Kasumi-1 (cell line): Measurements from ENCODE around the gene UPP2.

Experiments
- DNase-seq, 2 experiments: peaks; one replicate each; lab custom pipeline; 2025; lab: John Stamatoyannopoulos, UW

The UPP2 gene

GRCh38 chr2:158101384-158101926 is at the start of gene UPP2:
UPP2 (plus strand) TSS chr2:158101876; CDS start chr2:158102064, 188 bp downstream.
- no peak for DNase-seq

- DNase-seq: no peak
Observed at GRCh38 chr2:158052761-158053160, 48.9 kb upstream of the UPP2 start.

- DNase-seq: no peak
Observed at GRCh38 chr2:158056875-158057274, 44.8 kb upstream of the UPP2 start.

GRCh38 chr2:158060160-158060834 is 41.4 kb upstream of the UPP2 start:
- DNase-seq: no peak

- no peak for DNase-seq
Observed at GRCh38 chr2:158060835-158061435, 40.7 kb upstream of the UPP2 start.

GRCh38 chr2:158061763-158062162 is 39.9 kb upstream of the UPP2 start:
- no peak for DNase-seq

GRCh38 chr2:158066046-158066713 is 35.5 kb upstream of the UPP2 start:
- DNase-seq: no peak

GRCh38 chr2:158071018-158071417 is 30.7 kb upstream of the UPP2 start:
- DNase-seq: no peak

GRCh38 chr2:158072361-158072760 is 29.3 kb upstream of the UPP2 start:
- no peak for DNase-seq

- DNase-seq: no peak
Observed at GRCh38 chr2:158079672-158080071, 22.0 kb upstream of the UPP2 start.

GRCh38 chr2:158088093-158088492 is 13.6 kb upstream of the UPP2 start:
- DNase-seq: no peak

- DNase-seq: no peak
Observed at GRCh38 chr2:158089322-158089721, 12.4 kb upstream of the UPP2 start.

- DNase-seq: no peak
Observed at GRCh38 chr2:158091647-158092046, 10.0 kb upstream of the UPP2 start.

- no peak for DNase-seq
Observed at GRCh38 chr2:158094487-158095092, 7.1 kb upstream of the UPP2 start.

GRCh38 chr2:158095269-158095668 is 6.4 kb upstream of the UPP2 start:
- DNase-seq: no peak

- no peak for DNase-seq
Observed at GRCh38 chr2:158095912-158096311, 5.8 kb upstream of the UPP2 start.

- no peak for DNase-seq
Observed at GRCh38 chr2:158097481-158097880, 4.2 kb upstream of the UPP2 start.

GRCh38 chr2:158098178-158098577 is 3.5 kb upstream of the UPP2 start:
- no peak for DNase-seq

- DNase-seq: no peak
Observed at GRCh38 chr2:158099716-158100115, 2.0 kb upstream of the UPP2 start.

GRCh38 chr2:158100411-158100810 is 1.3 kb upstream of the UPP2 start:
- no peak for DNase-seq

- no peak for DNase-seq
Observed at GRCh38 chr2:158102446-158102845, 770 bp downstream of the UPP2 start.

GRCh38 chr2:158103411-158104012 is 1.8 kb downstream of the UPP2 start:
- no peak for DNase-seq
